Testis (tissue), 3 donors: ENCODE data around the gene SLC12A9. TPM values are rescaled to one million over a fixed set of nuclear protein-coding genes. Genes with fewer than 3 reads are reported as not detected.
"Not testable (repeated sequence)": the region's sequence is repeated elsewhere in the genome, so short reads cannot be mapped to it uniquely, and the experiment has no call there.

ENCODE experiments used
- DNase-seq: peaks from one replicate; pipeline ENCODE4 v3.0.0-alpha.2; 2019
- H3K27ac ChIP-seq, 2 donors: fragments of 200-600 bp; sonication (generic); one replicate each; pipeline ENCODE4 v1.5.1; 2019
- H3K27me3 ChIP-seq: fragments of 200-600 bp; sonication (generic); one replicate; pipeline ENCODE4 v1.5.1; 2019
- H3K36me3 ChIP-seq: fragments of 200-600 bp; sonication (generic); one replicate; pipeline ENCODE4 v1.5.1; 2017; ENCODE audit warnings: low read depth; ENCODE audit errors: missing control alignments
- H3K4me1 ChIP-seq: fragments of 200-600 bp; sonication (generic); one replicate; pipeline ENCODE4 v1.5.1; 2019
- H3K4me3 ChIP-seq, 2 donors: fragments of 200-600 bp; sonication (generic); one replicate each; pipeline ENCODE4 v1.5.1; 2017 to 2019
- H3K9me3 ChIP-seq: fragments of 200-600 bp; sonication (generic); one replicate; pipeline ENCODE4 v1.5.1; 2017
- POLR2A ChIP-seq: fragments of 450-650 bp; IDR thresholded peaks from one replicate; pipeline ENCODE4 v1.6.1; 2017; ENCODE audit warnings: antibody characterized with exemption, mild to moderate bottlenecking, moderate library complexity
- WGBS, 2 donors: methylation state at CpG; one replicate each; pipeline ENCODE4 v1.1.5; 2018; 5-methylcytosine and 5-hydroxymethylcytosine counted together
- intact Hi-C: fragments of 100-400 bp; cut with DNase I; formaldehyde crosslinking; loops from one replicate; pipeline ENCODE4 v1.15.1; 2023; ENCODE audit warnings: low total_unique reads
- polyA plus RNA-seq: library from polyadenylated mRNA; stranded (reverse); fragments of 350-450 nt; fragmentation: Illumina TruSeq; extraction: RNeasy Lipid Tissue Mini Kit (QIAGEN cat#74804); gene quantifications from one replicate; pipeline ENCODE4 v1.2.3, GENCODE V29; 2014; ENCODE audit warnings: low read depth, low replicate concordance; ENCODE audit not compliant: insufficient read depth
- total RNA-seq, 2 donors: library from RNA; depleted of rRNA; stranded (reverse); fragments of >200 nt; gene quantifications; one replicate each; pipeline ENCODE4 v1.2.3, GENCODE V29; 2016
- TF ChIP-seq, protein P1 (sequence below), 3 experiments: fragments of 450-650 bp in 2 of 3; fragments of 200-600 bp in 1 of 3; sonication (generic) in 1 of 3; IDR thresholded peaks; one replicate each; pipeline ENCODE4 v1.5.1; 2016 to 2019; ENCODE audit warnings: antibody characterized with exemption in 3 of 3, mild to moderate bottlenecking in 2 of 3, moderate library complexity in 1 of 3

The SLC12A9 gene
- total and polyA plus RNA-seq, 3 donors from 2014 or later, result 12.8 to 18.9 (median 13.8) TPM

- Histone ChIP-seq H3K36me3 (no peaks in the 10 kb centered on the region), H3K4me3 (no peak overlapping the region), H3K9me3 (no peaks in the 10 kb centered on the region), H3K27ac (peak overlapping the region; percentile 78 to 83), H3K4me1 (peaks cover 50% of the 10 kb centered on the region), H3K27me3 (no peaks in the 10 kb centered on the region)
- 52 to 71% methylated on average over 18 to 22 of the region's 22 CpGs for WGBS, 2 donors
- intact Hi-C loops, result loop anchor here (5.0 kb wide), 1 partner anchor 47 kb away; the partner anchor contains the start of gene SLC12A9
- DNase-seq, result peak; percentile 91
- no peak for TF ChIP-seq POLR2A
- TF ChIP-seq, protein P1, sequence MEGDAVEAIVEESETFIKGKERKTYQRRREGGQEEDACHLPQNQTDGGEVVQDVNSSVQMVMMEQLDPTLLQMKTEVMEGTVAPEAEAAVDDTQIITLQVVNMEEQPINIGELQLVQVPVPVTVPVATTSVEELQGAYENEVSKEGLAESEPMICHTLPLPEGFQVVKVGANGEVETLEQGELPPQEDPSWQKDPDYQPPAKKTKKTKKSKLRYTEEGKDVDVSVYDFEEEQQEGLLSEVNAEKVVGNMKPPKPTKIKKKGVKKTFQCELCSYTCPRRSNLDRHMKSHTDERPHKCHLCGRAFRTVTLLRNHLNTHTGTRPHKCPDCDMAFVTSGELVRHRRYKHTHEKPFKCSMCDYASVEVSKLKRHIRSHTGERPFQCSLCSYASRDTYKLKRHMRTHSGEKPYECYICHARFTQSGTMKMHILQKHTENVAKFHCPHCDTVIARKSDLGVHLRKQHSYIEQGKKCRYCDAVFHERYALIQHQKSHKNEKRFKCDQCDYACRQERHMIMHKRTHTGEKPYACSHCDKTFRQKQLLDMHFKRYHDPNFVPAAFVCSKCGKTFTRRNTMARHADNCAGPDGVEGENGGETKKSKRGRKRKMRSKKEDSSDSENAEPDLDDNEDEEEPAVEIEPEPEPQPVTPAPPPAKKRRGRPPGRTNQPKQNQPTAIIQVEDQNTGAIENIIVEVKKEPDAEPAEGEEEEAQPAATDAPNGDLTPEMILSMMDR (IDR thresholded peaks at IDR 0.05), result no peak
Observed at GRCh38 chr7:100804681-100805431, 47.7 kb upstream of the SLC12A9 start.

- TF ChIP-seq, protein P1 (IDR thresholded peaks at IDR 0.05), result no peak
- TF ChIP-seq POLR2A, result no peak
- Histone ChIP-seq H3K27me3 (no peaks in the 10 kb centered on the region), H3K4me1 (peaks cover 44% of the 10 kb centered on the region), H3K27ac (no peak overlapping the region), H3K4me3 (no peak overlapping the region), H3K36me3 (no peaks in the 10 kb centered on the region), H3K9me3 (no peaks in the 10 kb centered on the region)
- DNase-seq, result no peak
- intact Hi-C loops, result no loop called here
- WGBS, 2 donors, result 88 to 94% methylated on average over 9 of the region's 9 CpGs
Observed at GRCh38 chr7:100806276-100806675, 46.2 kb upstream of the SLC12A9 start.

GRCh38 chr7:100806883-100807282, 45.6 kb upstream of the SLC12A9 start:
- H3K27me3 ChIP-seq, DNase-seq, H3K4me3 ChIP-seq, intact Hi-C loops, H3K36me3 ChIP-seq, H3K27ac ChIP-seq, H3K9me3 ChIP-seq: not testable (repeated sequence)
- H3K4me1 ChIP-seq, result peaks cover 41% of the 10 kb centered on the region
- 95 to 96% methylated on average over 6 of the region's 6 CpGs for WGBS, 2 donors

- TF ChIP-seq POLR2A, result no peak
- TF ChIP-seq, protein P1 (IDR thresholded peaks at IDR 0.05), result no peak
- Histone ChIP-seq H3K27me3 (no peaks in the 10 kb centered on the region), H3K27ac (no peak overlapping the region), H3K4me3 (no peak overlapping the region), H3K36me3 (no peaks in the 10 kb centered on the region), H3K4me1 (peaks cover 25% of the 10 kb centered on the region), H3K9me3 (no peaks in the 10 kb centered on the region)
- WGBS, 2 donors, result 62 to 66% methylated on average over 5 of the region's 5 CpGs
- intact Hi-C loops, result no loop called here
- no peak for DNase-seq
Observed at GRCh38 chr7:100808354-100808875, 44.1 kb upstream of the SLC12A9 start.

DNA sequence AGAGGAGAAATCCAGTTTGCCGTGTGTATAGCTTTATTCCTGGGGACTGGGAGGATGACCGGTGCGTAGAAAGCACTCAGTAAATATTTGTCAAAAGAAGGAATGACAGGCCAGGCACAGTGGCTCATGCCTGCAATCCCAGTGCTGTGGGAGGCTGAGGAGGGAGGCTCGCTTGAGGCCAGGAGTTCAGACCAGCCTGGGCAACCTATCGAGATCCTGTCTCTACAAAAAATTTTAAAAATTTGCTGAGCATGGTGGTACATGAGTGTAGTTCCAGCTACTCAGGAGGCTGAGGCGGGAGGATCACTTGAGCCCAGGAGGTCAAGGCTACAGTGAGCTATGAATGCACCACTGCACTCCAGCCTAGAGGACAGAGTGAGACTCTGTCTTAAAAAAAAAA, 41.0 kb upstream of the SLC12A9 start:
- no peak for DNase-seq
- 86 to 89% methylated on average over 6 of the region's 6 CpGs for WGBS, 2 donors
- no peaks in the 10 kb centered on the region for H3K9me3 ChIP-seq
- no peaks in the 10 kb centered on the region for H3K27me3 ChIP-seq
- H3K36me3 ChIP-seq, result no peaks in the 10 kb centered on the region
- no peak overlapping the region for H3K27ac ChIP-seq
- H3K4me1 ChIP-seq, result peaks cover 7% of the 10 kb centered on the region
- no peak overlapping the region for H3K4me3 ChIP-seq
- TF ChIP-seq, protein P1 (IDR thresholded peaks at IDR 0.05), result no peak
- no peak for TF ChIP-seq POLR2A
- intact Hi-C loops, result no loop called here
